PFSK-1 (cell line): ENCODE data around the gene CCSER2.

Experiments used
- POLR2AphosphoS5 ChIP-seq: IDR thresholded peaks from 2 replicates; pipeline ENCODE4 v1.6.1; 2012; ENCODE audit warnings: low read depth, mild to moderate bottlenecking, control low read depth, low read length, moderate library complexity
- TAF1 ChIP-seq: IDR thresholded peaks from 2 replicates; pipeline ENCODE4 v1.6.1; 2012; ENCODE audit warnings: low read length, control low read depth, borderline replicate concordance; ENCODE audit not compliant: insufficient read depth
- TF ChIP-seq, protein P1 (sequence below), 2 experiments: IDR thresholded peaks; 2 replicates each; pipeline versions ENCODE4 v1.6.1 to v1.8.0; 2011 to 2012; ENCODE audit warnings: low read depth in 2 of 2, low read length in 2 of 2, control low read depth in 1 of 2, inconsistent platforms in 1 of 2, mild to moderate bottlenecking in 1 of 2, moderate library complexity in 1 of 2; ENCODE audit not compliant: insufficient read depth in 1 of 2

DNA sequence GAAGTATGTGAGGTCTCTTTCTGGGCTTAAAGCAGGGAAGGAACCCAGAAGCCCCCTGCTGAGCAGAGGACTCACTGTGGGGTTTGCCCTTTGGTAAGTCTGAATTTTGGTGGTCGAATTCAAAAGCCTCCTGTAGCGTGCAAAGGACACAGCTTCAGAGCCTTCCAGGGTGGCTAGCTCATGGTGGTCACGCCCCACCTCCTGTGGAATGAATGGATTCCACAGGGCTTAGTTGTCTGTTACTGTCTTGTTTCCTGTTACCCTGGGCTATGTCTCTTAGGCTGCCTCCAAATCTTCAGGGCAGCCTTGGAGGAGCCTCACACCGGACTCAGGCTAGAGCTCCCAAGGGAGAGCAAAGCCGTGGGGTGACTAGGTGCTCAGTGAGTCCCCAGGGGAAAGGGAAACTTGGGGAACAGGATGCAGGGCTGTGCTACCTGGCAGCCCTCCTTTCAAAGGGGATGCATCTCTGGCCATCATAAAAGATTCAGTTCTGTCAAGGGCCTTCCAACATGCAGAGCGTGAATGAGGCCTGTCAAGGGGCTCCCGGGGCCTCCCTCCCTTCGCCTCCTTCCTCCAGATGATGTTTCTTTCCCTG, 211.7 kb downstream of the CCSER2 start:
- TF ChIP-seq, protein P1, sequence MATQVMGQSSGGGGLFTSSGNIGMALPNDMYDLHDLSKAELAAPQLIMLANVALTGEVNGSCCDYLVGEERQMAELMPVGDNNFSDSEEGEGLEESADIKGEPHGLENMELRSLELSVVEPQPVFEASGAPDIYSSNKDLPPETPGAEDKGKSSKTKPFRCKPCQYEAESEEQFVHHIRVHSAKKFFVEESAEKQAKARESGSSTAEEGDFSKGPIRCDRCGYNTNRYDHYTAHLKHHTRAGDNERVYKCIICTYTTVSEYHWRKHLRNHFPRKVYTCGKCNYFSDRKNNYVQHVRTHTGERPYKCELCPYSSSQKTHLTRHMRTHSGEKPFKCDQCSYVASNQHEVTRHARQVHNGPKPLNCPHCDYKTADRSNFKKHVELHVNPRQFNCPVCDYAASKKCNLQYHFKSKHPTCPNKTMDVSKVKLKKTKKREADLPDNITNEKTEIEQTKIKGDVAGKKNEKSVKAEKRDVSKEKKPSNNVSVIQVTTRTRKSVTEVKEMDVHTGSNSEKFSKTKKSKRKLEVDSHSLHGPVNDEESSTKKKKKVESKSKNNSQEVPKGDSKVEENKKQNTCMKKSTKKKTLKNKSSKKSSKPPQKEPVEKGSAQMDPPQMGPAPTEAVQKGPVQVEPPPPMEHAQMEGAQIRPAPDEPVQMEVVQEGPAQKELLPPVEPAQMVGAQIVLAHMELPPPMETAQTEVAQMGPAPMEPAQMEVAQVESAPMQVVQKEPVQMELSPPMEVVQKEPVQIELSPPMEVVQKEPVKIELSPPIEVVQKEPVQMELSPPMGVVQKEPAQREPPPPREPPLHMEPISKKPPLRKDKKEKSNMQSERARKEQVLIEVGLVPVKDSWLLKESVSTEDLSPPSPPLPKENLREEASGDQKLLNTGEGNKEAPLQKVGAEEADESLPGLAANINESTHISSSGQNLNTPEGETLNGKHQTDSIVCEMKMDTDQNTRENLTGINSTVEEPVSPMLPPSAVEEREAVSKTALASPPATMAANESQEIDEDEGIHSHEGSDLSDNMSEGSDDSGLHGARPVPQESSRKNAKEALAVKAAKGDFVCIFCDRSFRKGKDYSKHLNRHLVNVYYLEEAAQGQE (IDR thresholded peaks at IDR 0.05; ENCODE audit: insufficient read depth in 1 of 2, low read depth in 2 of 2, low read length in 2 of 2) = no peak
- TF ChIP-seq POLR2AphosphoS5 (no peak), TAF1 (no peak)
